GM18909 (cell line): ENCODE measurements around the gene SLC25A11.
A peak's percentile ranks its signal among the peaks of the same experiment; 100 is the strongest.
"Not testable (repeated sequence)": the region's sequence is repeated elsewhere in the genome, so short reads cannot be mapped to it uniquely, and the experiment has no call there.

ENCODE experiments used
- ATAC-seq: cut with Tn5 transposase; IDR thresholded peaks from one replicate; pipeline ENCODE4 v1.9.1; 2021; ENCODE audit warnings: mild to moderate bottlenecking; ENCODE audit not compliant: unreplicated experiment, poor library complexity

Gene SLC25A11

DNA sequence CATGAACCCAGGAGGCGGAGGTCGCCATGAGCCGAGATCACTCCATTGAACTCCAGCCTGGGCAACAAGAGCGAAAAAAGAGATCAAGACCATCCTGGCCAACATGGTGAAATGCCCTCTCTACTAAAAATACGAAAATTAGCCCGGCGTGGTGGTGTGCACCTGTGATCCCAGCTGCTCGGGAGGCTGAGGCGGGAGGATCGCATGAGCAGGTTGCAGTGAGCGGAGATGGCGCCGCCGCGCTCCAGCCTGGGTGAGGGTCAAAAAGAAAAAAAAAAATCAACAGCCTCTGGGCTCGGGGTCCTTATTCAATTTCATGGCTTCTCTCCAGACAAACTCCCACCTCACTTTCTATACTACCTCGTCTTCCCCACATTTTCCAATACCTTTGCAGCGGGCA is 11.0 kb downstream of the SLC25A11 start:
- ATAC-seq, result no peak

DNA sequence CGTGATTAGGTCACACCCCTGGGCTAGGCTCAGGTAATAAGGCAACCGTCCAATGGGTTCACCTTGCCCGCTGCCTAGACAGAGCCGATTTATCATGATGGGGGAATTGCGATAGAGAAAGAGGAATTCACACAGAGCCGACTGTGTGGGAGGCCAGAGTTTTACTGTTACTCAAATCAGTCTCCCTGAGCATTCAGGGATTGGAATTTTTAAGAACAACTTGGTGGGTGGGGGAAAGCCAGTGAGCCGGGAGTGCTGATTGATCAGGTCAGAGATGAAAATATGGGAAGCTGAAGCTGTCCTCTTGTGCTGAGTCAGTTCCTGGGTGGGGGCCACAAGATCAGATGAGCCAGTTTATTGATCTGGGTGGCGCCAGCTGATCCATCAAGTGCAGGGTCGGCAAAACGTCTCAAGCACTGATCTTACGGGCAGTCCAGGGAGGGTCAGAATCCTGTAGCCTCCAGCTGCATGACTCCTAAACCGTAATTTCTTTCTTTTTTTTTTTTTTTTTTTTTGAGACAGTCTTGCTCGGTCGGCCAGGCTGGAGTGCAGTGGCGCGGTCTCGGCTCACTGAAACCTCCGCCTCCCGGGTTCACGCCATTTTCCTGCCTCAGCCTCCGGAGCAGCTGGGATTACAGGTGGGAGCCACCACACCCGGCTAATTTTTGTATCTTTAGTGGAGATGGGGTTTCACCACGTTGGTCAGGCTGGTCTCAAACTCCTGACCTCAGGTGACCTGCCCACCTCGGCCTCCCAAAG is 13.1 kb downstream of the SLC25A11 start:
- ATAC-seq, result not testable (repeated sequence)

DNA sequence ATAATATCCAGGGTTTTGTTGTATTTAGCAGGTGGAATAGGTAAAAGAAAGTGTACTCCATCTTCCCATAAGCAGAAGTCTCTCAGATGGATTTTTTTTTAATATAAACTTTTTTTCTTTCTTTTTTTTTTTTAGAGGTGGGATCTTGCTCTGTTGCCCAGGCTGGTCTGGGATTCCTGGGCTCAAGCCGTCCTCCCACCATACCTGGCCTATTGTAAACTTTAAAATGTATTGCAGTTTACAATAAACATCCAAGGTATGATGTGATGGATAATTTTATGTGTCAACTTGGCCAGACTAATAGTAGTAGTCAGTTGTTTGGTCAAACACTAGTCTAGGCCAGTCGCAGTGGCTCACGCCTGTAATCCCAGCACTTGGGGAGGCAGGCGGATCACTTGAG is 18.5 kb downstream of the SLC25A11 start:
- no peak for ATAC-seq

DNA sequence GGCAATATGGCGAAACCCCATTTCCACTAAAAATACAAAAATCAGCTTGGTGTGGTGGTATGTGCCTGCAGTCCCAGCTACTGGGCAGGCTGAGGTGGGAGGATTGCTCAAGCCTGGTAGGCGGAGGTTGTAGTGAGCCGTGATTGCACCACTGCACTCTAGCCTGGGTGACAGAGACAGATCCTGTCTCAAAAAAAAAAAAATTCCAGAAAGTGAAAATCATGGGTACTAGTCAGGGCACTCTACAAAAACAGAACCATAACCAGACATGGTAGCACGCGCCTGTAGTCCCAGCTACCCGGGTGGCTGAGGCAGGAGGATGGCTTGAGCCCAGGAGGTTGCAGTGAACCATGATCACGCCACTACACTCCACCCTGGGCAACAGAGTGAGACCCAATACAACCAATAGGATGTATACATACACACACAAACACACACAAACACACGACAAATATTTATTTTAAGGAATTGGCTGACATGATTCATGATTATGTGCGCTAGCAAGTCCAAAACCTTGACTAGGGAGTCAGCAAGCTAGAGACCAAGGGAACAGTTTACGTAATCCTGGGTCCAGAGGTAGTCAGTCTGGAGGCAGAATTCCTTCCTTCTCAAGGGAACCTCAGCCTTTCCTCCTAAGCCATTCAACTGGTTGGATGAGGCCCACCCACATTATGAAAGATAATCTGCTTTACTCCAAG is 19.3 kb downstream of the SLC25A11 start:
- ATAC-seq, result no peak

DNA sequence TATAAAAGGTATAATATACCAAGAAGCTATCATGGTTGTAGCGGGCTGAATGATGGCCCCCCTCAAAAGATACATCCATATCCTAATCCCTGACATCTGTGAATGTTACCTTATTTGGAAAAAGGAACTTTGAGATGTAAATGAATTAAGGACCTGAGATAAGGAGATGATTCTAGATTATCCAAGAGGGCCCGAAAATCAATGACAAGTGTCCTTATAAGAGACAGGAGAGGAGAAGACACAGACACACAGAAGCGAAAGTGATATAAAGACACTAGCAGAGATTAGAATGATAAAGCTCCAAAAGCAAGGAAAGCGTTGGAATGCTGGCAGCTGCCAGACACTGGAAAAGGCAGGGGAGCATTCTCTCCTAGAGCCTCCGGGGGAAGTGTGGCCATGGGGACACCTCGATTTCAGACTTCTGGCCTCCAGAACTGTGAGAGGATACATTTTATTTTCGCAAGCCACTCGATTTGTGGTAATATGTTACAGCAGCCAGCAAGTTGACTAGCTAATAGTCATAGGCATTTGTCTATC is 20.3 kb downstream of the SLC25A11 start:
- ATAC-seq, result no peak

DNA sequence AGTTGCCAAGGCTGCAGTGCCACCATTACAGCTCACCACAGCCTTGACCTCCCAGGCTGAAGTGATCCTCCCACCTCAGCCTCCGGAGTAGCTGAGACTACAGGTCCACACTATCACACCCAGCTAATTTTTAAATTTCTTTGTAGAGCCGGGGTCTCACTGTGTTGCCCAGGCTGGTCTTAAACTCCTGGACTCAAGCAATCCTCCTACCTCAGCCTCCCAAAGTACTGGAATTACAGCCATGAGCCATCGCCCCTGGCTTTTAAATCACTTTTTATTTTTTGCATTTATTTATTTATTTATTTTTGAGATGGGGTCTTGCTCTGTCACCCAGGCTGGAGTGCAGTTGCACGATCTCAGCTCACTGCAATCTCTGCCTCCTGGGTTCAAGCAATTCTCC is 25.3 kb downstream of the SLC25A11 start:
- ATAC-seq, result not testable (repeated sequence)

DNA sequence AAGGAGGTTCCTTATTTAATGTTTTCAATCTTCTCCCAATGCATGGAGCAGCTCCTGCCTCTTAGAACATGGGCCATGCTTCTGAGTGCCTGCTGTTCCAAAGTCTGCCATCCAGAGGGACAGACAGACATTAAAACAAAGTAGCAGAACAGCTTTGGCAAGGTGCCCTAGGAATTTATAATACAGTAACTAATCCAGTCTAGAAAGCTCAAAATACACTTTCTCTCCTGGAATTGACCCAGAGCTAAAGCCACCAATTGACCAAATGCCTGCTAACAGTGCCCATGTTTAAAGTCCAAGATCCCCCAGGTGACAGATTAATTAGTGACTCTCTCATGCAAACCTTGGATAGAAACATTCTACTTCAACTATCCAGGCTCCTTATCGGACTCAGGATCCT is 25.9 kb downstream of the SLC25A11 start:
- ATAC-seq, result no peak

DNA sequence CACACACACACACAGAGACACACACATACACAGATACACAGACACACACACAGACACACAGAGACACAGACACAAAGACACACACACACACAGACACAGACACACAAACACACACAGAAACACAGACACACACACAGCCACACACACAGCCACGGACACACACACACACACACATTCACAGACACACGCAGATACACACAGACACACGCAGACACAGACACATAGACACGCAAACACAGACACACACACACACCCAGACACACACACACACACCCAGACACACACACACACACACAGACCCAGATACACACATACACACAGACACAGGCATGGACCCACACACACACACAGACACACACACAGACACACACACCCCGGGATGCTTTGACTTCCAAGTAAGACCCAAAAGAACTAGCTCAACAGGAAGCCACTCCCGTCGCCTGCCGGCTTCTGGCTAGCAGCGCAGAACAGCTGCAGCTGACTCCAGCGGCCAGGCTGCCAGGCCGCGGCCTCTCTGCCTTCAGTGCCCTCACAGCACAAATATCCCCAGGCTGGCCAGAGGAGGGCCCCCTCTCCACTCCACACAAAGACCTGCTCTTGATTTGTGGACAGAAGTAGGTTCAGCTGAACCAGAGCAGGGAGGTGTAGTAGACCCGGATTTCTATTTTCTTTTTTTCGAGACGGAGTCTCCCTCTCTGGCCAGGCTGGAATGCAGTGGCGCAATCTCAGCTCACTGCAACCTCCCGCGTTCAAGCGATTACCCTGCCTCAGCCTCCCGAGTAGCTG is 30.9 kb downstream of the SLC25A11 start:
- no peak for ATAC-seq

DNA sequence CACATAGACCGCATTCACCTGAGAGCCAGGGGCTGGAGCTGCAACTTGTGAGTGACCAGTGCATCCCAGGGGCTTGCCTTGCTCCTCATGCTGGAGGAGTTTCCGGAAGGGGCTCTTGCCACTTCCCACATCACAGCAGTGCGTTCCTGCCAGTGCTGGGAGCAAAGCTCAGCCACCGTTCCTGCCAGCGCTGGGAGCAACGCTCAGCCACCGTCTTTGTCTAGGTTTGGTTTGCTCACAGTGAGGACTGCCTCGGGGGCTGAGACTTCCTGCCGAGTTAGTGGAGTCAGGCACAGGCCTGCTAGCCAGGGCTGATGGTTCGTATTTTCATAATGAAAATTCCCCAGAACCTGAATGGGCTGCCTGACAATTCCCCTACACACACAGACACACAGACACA is 31.5 kb downstream of the SLC25A11 start:
- ATAC-seq, result no peak

DNA sequence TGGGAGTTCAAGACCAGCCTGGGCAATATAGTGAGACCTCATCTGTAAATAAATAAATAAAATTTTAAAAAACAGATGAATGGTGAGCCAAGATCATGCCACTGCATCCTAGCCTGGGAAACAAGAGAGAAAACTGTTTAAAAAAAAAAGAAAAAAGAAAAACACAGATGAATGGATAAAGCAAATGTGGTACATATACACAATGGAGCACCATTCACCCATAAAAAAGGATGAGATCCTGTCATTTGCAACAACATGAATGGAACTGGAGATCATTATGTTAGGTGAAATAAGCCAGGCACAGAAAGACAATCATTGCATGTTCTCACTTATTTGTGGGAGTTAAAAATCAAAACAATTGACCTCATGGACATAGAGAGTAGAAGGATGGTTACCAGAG is 33.2 kb downstream of the SLC25A11 start:
- ATAC-seq, result not testable (repeated sequence)

DNA sequence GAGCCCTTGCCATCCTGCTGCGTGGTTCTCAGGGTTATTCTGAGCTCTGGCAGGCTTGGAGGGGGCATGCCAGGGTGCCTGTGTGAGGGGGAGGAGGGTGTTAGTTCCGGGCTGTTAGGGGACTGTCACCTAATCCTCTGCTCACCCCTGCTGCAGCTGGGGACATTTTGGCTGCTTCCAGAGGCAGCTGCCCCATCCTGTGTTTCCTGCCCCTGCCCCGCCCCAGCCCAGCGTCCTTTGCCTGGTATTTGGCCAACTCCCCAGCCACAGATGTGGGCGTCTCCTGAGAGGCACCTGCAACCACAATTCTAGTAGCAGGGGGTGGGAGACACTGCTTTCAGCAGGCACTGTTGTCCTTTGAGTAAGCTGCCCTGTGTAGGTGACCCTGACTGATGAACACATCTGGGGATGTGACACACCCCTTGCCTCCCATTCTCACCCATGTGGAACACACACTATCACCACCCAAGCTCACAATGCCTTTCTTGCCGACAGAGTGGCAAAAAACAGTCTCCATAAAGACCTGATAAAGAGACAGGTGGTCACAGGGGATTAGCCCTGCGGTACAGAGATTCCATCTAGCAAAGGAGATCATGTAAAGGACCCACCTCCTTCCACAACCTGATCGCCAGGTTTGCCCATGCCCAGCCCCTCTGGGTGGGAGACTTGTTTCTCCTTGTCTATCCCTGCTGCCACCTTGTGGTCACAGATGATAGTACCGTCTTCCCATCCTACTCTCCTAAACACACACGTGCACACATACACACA is 36.6 kb downstream of the SLC25A11 start, which contains the start of gene CHRNE:
Gene CHRNE (minus strand): TSS at position 48 of the 768 bp plus-strand sequence. CDS start 35 bp downstream, at position 13.
- no peak for ATAC-seq

DNA sequence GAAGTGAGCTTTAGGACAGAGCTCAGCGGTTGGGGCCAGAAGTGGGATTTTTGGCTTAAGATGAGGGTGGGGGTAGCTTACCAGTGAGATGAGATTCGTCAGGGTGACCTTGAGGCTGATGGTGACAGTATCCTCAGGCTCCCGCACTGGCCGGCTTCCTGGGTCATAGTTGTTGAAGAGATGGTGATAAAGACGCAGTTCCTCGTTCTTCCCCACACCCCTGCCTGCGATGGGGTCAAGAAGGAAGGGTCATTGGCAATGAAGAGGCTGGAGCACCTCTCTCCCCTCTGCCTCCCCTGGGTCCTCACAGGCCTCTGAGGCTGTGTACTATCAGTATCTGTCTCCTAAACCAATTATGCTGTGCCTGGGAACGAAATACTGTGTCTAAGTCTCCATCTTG is 37.3 kb downstream of the SLC25A11 start:
- no peak for ATAC-seq

DNA sequence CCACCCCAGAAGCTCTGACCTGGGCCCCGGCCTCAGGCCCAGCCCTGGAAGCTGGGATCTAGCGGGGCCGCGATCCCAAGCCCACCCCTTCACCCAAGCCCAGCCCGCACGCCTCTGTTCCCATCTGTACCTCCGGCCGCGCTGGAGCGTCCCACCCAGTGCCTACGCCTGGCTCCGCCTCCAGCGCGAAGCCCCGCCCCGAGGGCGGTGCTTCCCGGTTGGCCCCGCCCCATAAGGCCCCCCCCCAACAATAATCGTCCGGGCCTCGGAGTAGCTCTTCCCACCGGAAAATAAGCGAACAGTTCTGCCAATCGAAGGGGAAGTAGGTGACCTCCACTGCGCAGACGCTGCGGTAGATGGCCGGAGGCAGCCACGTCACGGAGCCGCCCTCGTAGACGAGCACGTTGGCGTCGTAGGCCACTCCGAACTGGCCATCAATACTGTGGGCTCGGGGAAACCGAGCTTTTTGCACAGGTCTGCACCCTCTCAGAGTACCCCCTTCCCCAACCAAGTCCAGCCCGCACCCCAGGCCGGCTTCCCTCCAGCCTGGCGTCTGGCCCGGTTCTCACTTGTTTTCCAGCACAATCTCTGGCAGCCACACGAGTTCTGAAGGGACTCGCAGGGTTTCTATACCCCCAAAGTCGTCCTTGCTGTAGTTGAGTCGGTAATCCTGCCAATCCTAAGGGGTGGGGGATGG is 38.0 kb downstream of the SLC25A11 start:
- no peak for ATAC-seq

DNA sequence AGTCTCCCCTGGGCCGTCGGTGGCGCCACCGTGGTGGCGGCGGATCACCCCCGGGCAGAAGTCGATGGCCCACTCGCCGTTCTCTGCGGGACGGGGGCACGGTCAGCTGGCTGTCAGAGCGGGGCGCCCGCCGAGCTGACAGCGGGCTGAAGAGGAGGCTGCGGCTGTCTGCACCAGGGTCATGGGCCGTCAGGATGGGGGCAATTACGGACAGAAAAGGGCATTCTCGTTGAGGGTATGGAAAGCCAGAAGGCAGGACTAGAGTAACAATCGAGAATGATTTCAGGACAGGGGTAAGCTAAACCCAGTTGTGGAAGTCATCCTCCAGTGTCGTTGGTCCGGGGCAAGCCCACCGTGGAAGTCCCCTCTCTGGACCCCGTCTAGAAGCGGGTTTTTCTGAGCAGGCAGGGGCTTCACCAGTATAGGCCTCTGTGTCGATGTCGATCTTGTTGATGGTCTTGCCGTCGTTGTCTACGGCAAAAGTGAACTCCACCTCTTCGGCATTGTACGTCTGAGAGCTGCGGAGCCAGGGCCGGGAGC is 38.7 kb downstream of the SLC25A11 start:
- no peak for ATAC-seq

DNA sequence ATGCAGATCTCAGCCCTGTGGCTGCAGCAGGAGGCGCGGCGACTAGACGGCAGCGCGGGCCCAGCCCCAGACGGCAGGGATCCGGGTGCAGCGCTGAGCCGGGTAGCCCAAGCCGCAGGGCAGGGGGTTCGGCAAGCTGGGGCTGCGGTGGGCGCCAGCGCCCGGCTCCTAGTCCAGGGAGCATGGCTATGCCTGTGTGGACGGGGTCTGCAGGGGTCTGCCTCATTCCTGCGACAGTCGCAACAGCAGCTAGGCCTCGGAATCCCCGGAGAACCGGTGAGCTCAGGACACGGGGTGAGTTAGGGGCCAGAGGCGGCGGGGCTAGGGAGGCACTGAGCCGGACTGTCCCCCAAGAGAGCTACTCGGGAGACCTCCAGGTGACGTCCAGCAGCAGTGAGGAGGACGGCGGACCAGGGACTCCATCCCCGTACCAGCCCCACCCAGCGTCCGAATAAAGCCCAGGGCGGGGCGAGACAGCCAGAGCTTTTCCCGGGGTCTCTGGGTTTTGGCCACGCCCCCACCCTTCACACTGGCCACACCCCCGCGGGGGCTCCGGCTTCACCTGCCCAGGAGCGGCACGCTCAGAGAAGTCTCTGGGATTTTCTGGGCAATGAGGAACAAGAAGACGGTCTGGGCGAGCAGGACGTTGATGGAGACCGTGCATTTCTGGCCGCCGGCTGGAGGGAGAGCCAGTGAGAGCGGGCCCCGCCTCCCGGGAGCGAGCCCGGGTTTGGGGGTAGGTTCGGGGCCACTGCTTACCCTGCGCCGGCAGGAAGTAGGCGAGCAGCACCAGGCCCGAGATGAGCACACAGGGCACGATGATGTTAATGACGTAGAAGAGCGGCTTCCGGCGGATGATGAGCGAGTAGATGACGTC is 39.4 kb downstream of the SLC25A11 start:
- ATAC-seq, result no peak

DNA sequence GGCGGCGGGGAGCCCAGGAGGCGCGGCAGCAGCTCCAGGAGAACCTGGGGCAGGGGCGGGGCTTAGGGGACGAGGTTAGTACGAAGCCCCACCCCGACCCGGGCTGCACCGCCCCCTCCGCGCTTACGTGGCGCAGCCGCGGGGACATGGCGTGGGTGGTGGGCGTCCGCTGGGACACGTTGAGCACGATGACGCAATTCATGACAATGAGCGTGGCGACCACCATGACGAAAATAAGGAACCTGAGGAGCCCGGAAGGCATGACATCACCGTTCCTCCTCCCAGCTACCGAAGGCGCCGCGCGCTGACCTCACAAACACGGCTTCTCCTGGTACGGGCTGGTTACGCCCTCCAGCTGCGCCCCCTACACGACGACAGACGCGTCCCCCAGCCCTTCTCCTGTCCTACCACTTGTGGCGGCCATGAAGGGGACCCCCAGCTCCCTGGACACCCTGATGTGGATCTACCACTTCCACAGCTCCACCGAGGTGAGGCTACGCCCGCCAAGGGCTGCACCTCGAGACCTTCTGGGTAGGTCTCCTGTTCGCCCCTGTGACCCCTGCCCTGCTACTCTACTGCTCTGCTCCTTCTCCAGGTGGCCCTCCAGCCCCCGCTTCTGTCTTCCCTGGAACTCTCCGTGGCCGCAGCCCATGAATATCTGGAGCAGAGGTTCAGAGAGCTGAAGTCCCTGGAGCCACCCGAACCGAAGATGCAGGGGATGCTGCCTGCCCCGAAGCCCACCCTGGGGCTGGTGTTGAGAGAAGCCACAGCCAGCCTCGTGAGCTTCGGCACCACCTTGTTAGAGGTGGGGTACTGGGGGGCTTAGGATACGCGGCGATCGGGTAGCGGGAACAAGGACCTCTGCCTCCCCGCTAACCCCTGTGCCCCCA is 40.3 kb downstream of the SLC25A11 start, which contains the start of gene C17orf107:
Gene C17orf107 (plus strand): TSS at position 196 of the 890 bp plus-strand sequence. CDS start 227 bp downstream, at position 423.
- peak; percentile 63 for ATAC-seq

DNA sequence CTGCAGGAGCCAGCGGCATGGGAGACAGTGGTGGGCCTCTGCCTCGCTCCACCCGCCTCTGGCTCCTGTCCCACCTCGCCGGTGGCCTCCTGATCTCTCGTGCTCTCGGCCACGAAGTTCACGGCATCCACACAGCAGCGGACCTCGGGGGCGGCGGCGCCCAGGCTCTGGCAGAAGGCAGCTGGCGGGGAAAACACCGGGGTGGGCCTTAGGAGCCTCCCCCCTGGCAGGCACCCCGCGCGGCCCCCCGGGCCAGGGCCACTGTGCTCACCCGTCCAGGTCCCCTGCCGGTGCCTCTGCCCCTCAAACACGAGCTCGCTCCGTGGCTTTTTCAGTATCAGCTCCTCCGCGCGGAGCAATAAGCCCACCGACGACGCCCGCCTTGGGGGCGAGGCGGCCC is 40.9 kb downstream of the SLC25A11 start:
- no peak for ATAC-seq
